T-helper 2 cell treated with Interferon-gamma antibody and Interleukin-4, amounts not matched to agents 5 μg/mL and 100 μg/mL, for 36 hours (primary cell): ENCODE measurements around the gene TFPI.
"Not testable (repeated sequence)": the region's sequence is repeated elsewhere in the genome, so short reads cannot be mapped to it uniquely, and the experiment has no call there.

Experiments
- DNase-seq: peaks from one replicate; pipeline ENCODE4 v3.0.0; 2021; ENCODE audit warnings: low spot score
- H3K27ac Mint-ChIP-seq: one replicate; pipeline ENCODE4 v1.8.0; 2021; ENCODE audit warnings: mild to moderate bottlenecking, mixed read lengths
- H3K27me3 Mint-ChIP-seq: one replicate; pipeline ENCODE4 v1.8.0; 2021; ENCODE audit warnings: low read depth, mixed read lengths
- H3K36me3 Mint-ChIP-seq: one replicate; pipeline ENCODE4 v1.8.0; 2021; ENCODE audit warnings: low read depth, mixed read lengths
- H3K4me1 Mint-ChIP-seq: one replicate; pipeline ENCODE4 v1.8.0; 2021; ENCODE audit warnings: low read depth, mixed read lengths
- H3K4me3 Mint-ChIP-seq: one replicate; pipeline ENCODE4 v1.8.0; 2022; ENCODE audit warnings: mild to moderate bottlenecking, moderate library complexity, mixed read lengths
- H3K9me3 Mint-ChIP-seq: one replicate; pipeline ENCODE4 v1.8.0; 2021; ENCODE audit warnings: mixed read lengths

TFPI gene

GRCh38 chr2:187511356-187512315 lies 42.6 kb downstream of the TFPI start:
- peaks cover 21% of the 10 kb centered on the region for H3K4me1 Mint-ChIP-seq
- no peak overlapping the region for H3K4me3 Mint-ChIP-seq
- H3K9me3 Mint-ChIP-seq = no peaks in the 10 kb centered on the region
- DNase-seq = no peak
- peak overlapping the region; percentile 49 for H3K27ac Mint-ChIP-seq
- peaks cover 2% of the 10 kb centered on the region for H3K27me3 Mint-ChIP-seq
- H3K36me3 Mint-ChIP-seq = no peaks in the 10 kb centered on the region

- DNase-seq, H3K4me3 Mint-ChIP-seq, H3K36me3 Mint-ChIP-seq, H3K9me3 Mint-ChIP-seq, H3K27me3 Mint-ChIP-seq: not testable (repeated sequence)
- H3K27ac Mint-ChIP-seq = peak overlapping the region; percentile 69
- peaks cover 21% of the 10 kb centered on the region for H3K4me1 Mint-ChIP-seq
These were observed 43.5 kb downstream of the TFPI start for GRCh38 chr2:187510419-187511355.

GRCh38 chr2:187509667-187510417 lies 44.4 kb downstream of the TFPI start:
- Mint-ChIP-seq H3K9me3 (no peaks in the 10 kb centered on the region), H3K27ac (peak overlapping the region; percentile 69), H3K36me3 (no peaks in the 10 kb centered on the region), H3K4me1 (peaks cover 21% of the 10 kb centered on the region), H3K27me3 (peaks cover 2% of the 10 kb centered on the region), H3K4me3 (peak overlapping the region; percentile 30)
- DNase-seq = no peak

GRCh38 chr2:187506416-187506815 lies 47.8 kb downstream of the TFPI start:
- DNase-seq = no peak
- H3K4me1 Mint-ChIP-seq = peaks cover 24% of the 10 kb centered on the region
- H3K9me3 Mint-ChIP-seq = no peaks in the 10 kb centered on the region
- no peaks in the 10 kb centered on the region for H3K36me3 Mint-ChIP-seq
- no peak overlapping the region for H3K27ac Mint-ChIP-seq
- H3K27me3 Mint-ChIP-seq = peaks cover 10% of the 10 kb centered on the region
- H3K4me3 Mint-ChIP-seq = no peak overlapping the region

GRCh38 chr2:187505065-187505672 lies 49.1 kb downstream of the TFPI start:
- no peaks in the 10 kb centered on the region for H3K36me3 Mint-ChIP-seq
- H3K9me3 Mint-ChIP-seq = no peaks in the 10 kb centered on the region
- H3K4me1 Mint-ChIP-seq = peaks cover 16% of the 10 kb centered on the region
- H3K27me3 Mint-ChIP-seq = peaks cover 10% of the 10 kb centered on the region
- DNase-seq = no peak
- H3K27ac Mint-ChIP-seq = no peak overlapping the region
- no peak overlapping the region for H3K4me3 Mint-ChIP-seq

- peaks cover 8% of the 10 kb centered on the region for H3K4me1 Mint-ChIP-seq
- peaks cover 10% of the 10 kb centered on the region for H3K27me3 Mint-ChIP-seq
- H3K9me3 Mint-ChIP-seq = no peaks in the 10 kb centered on the region
- H3K36me3 Mint-ChIP-seq = no peaks in the 10 kb centered on the region
- no peak for DNase-seq
- H3K4me3 Mint-ChIP-seq = no peak overlapping the region
- no peak overlapping the region for H3K27ac Mint-ChIP-seq
These were observed 49.8 kb downstream of the TFPI start for GRCh38 chr2:187504312-187504921.

- H3K4me1 Mint-ChIP-seq = peaks cover 6% of the 10 kb centered on the region
- no peak overlapping the region for H3K4me3 Mint-ChIP-seq
- no peaks in the 10 kb centered on the region for H3K36me3 Mint-ChIP-seq
- peaks cover 10% of the 10 kb centered on the region for H3K27me3 Mint-ChIP-seq
- H3K27ac Mint-ChIP-seq = no peak overlapping the region
- H3K9me3 Mint-ChIP-seq = no peaks in the 10 kb centered on the region
- no peak for DNase-seq
These were observed 50.5 kb downstream of the TFPI start for GRCh38 chr2:187503700-187504099.

GRCh38 chr2:187502467-187502866 lies 51.8 kb downstream of the TFPI start:
- Mint-ChIP-seq H3K9me3 (no peaks in the 10 kb centered on the region), H3K4me1 (peaks cover 6% of the 10 kb centered on the region), H3K27ac (no peak overlapping the region), H3K4me3 (no peak overlapping the region), H3K36me3 (no peaks in the 10 kb centered on the region), H3K27me3 (peaks cover 10% of the 10 kb centered on the region)
- DNase-seq = no peak

GRCh38 chr2:187500585-187501359 lies 53.5 kb downstream of the TFPI start:
- no peak for DNase-seq
- Mint-ChIP-seq H3K4me1 (peaks cover 6% of the 10 kb centered on the region), H3K4me3 (no peak overlapping the region), H3K27me3 (peaks cover 8% of the 10 kb centered on the region), H3K27ac (no peak overlapping the region), H3K36me3 (no peaks in the 10 kb centered on the region), H3K9me3 (no peaks in the 10 kb centered on the region)

GRCh38 chr2:187499941-187500532 lies 54.2 kb downstream of the TFPI start:
- DNase-seq = peak; percentile 14
- Mint-ChIP-seq H3K27me3 (peaks cover 8% of the 10 kb centered on the region), H3K4me1 (peaks cover 6% of the 10 kb centered on the region), H3K36me3 (no peaks in the 10 kb centered on the region), H3K4me3 (no peak overlapping the region), H3K9me3 (no peaks in the 10 kb centered on the region), H3K27ac (no peak overlapping the region)

- H3K4me1 Mint-ChIP-seq = no peaks in the 10 kb centered on the region
- no peaks in the 10 kb centered on the region for H3K9me3 Mint-ChIP-seq
- peaks cover 4% of the 10 kb centered on the region for H3K27me3 Mint-ChIP-seq
- DNase-seq = no peak
- H3K4me3 Mint-ChIP-seq = no peak overlapping the region
- no peaks in the 10 kb centered on the region for H3K36me3 Mint-ChIP-seq
- no peak overlapping the region for H3K27ac Mint-ChIP-seq
These were observed 56.3 kb downstream of the TFPI start for GRCh38 chr2:187497858-187498463.

- no peak overlapping the region for H3K27ac Mint-ChIP-seq
- no peaks in the 10 kb centered on the region for H3K9me3 Mint-ChIP-seq
- no peaks in the 10 kb centered on the region for H3K36me3 Mint-ChIP-seq
- H3K27me3 Mint-ChIP-seq = no peaks in the 10 kb centered on the region
- H3K4me1 Mint-ChIP-seq = no peaks in the 10 kb centered on the region
- DNase-seq = no peak
- H3K4me3 Mint-ChIP-seq = no peak overlapping the region
These were observed 57.1 kb downstream of the TFPI start for GRCh38 chr2:187497140-187497539.
